K562 (cell line): ENCODE measurements around the gene PCDH1.

Experiments
- BCL6 ChIP-seq: fragments of 250-450 bp; sonication (Bioruptor Pico); IDR thresholded peaks from 2 replicates; pipeline ENCODE4 v1.4.0; 2020
- CBX1 ChIP-seq: sonication (generic); IDR thresholded peaks from 2 replicates; pipeline ENCODE4 v1.6.1; 2016; ENCODE audit warnings: antibody characterized with exemption, low read depth, mild to moderate bottlenecking
- HMGXB4 ChIP-seq: sonication (generic); formaldehyde crosslinking; IDR thresholded peaks from 2 replicates; pipeline ENCODE4 v1.8.1; 2023; ENCODE audit warnings: mild to moderate bottlenecking, missing genetic modification reagents
- MYNN ChIP-seq, 2 experiments: sonication (generic); formaldehyde crosslinking in 1 of 2; IDR thresholded peaks; 2 replicates each; pipeline versions ENCODE4 v1.5.0 to v1.6.1; 2016 to 2020; ENCODE audit warnings: antibody characterized with exemption in 1 of 2, missing genetic modification reagents in 1 of 2
- NONO ChIP-seq, 2 experiments: fragments of 200-400 bp in 1 of 2; fragments of 450-650 bp in 1 of 2; formaldehyde crosslinking in 1 of 2; IDR thresholded peaks; 2 replicates each; pipeline ENCODE4 v1.6.1; 2017; ENCODE audit warnings: low read depth in 2 of 2, mild to moderate bottlenecking in 2 of 2, moderate library complexity in 2 of 2, low read length in 1 of 2
- PHB ChIP-seq: fragments of 250-450 bp; sonication (Bioruptor Pico); IDR thresholded peaks from 2 replicates; pipeline ENCODE4 v1.5.0; 2021
- POLR2A ChIP-seq: fragments of 450-650 bp; conservative IDR thresholded peaks from 2 replicates; pipeline ENCODE4 v1.6.1; 2016
- SIRT6 ChIP-seq: IDR thresholded peaks from one replicate; pipeline ENCODE4 v1.6.1; 2012; ENCODE audit warnings: low read depth, mild to moderate bottlenecking, control low read depth, inconsistent platforms, low read length, moderate library complexity
- SP1 ChIP-seq: sonication (generic); formaldehyde crosslinking; IDR thresholded peaks from 2 replicates; pipeline ENCODE4 v1.8.1; 2022; ENCODE audit warnings: mild to moderate bottlenecking, missing genetic modification reagents
- TF ChIP-seq, protein P1 (sequence below), 3 experiments: IDR thresholded peaks in 2 of 3; conservative IDR thresholded peaks in 1 of 3; 2 replicates each; pipeline ENCODE4 v1.5.1; 2011 to 2012; ENCODE audit warnings: low read length in 3 of 3, mild to moderate bottlenecking in 3 of 3, control low read depth in 2 of 3, improper control_type of control experiment in 1 of 3, inconsistent platforms in 1 of 3, low read depth in 1 of 3, mixed read lengths in 1 of 3, moderate library complexity in 1 of 3; ENCODE audit not compliant: insufficient read depth in 2 of 3
- TF ChIP-seq, protein P2 (sequence below), 2 experiments: fragments of 450-650 bp in 1 of 2; sonication (generic) in 1 of 2; formaldehyde crosslinking; conservative IDR thresholded peaks; 2 replicates each; pipeline versions ENCODE4 v1.4.0 to v1.8.1; 2020 to 2022; ENCODE audit warnings: mild to moderate bottlenecking in 1 of 2, missing genetic modification reagents in 1 of 2

GRCh38 chr5:141856037-141856790, 22.0 kb downstream of the PCDH1 start:
- TF ChIP-seq, protein P1, sequence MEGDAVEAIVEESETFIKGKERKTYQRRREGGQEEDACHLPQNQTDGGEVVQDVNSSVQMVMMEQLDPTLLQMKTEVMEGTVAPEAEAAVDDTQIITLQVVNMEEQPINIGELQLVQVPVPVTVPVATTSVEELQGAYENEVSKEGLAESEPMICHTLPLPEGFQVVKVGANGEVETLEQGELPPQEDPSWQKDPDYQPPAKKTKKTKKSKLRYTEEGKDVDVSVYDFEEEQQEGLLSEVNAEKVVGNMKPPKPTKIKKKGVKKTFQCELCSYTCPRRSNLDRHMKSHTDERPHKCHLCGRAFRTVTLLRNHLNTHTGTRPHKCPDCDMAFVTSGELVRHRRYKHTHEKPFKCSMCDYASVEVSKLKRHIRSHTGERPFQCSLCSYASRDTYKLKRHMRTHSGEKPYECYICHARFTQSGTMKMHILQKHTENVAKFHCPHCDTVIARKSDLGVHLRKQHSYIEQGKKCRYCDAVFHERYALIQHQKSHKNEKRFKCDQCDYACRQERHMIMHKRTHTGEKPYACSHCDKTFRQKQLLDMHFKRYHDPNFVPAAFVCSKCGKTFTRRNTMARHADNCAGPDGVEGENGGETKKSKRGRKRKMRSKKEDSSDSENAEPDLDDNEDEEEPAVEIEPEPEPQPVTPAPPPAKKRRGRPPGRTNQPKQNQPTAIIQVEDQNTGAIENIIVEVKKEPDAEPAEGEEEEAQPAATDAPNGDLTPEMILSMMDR (IDR thresholded peaks at IDR 0.05 in 2 of 3, conservative IDR thresholded peaks at IDR 0.05 in 1 of 3; ENCODE audit: insufficient read depth in 2 of 3, low read depth in 1 of 3, low read length in 3 of 3): no peak
- TF ChIP-seq SIRT6 (no peak), POLR2A (no peak), BCL6 (CRISPR knock-in tag) (no peak), SP1 (no peak), PHB (CRISPR knock-in tag) (no peak), HMGXB4 (CRISPR knock-in tag) (no peak), CBX1 (no peak), MYNN (IDR thresholded peaks at IDR 0.05) (no peak), MYNN (CRISPR knock-in tag; IDR thresholded peaks at IDR 0.05) (no peak), NONO (IDR thresholded peaks at IDR 0.05; ENCODE audit: low read depth in 2 of 2, low read length in 1 of 2) (no peak)
- TF ChIP-seq, protein P2, sequence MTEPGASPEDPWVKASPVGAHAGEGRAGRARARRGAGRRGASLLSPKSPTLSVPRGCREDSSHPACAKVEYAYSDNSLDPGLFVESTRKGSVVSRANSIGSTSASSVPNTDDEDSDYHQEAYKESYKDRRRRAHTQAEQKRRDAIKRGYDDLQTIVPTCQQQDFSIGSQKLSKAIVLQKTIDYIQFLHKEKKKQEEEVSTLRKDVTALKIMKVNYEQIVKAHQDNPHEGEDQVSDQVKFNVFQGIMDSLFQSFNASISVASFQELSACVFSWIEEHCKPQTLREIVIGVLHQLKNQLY (CRISPR knock-in tag; conservative IDR thresholded peaks at IDR 0.05): no peak
